Cardiac muscle cell (in vitro differentiated cells and primary cell): ENCODE results near the gene MBP. TPM values are rescaled to one million over a fixed set of nuclear protein-coding genes. Genes with fewer than 3 reads are reported as not detected.
A peak's percentile ranks its signal among the peaks of the same experiment; 100 is the strongest.

Experiments used
- DNase-seq, 2 donors: peaks; one replicate each; pipeline versions ENCODE4 v3.0.0 to v3.0.0-alpha.2; 2010 to 2017; ENCODE audit warnings: low read depth in 1 of 2, low spot score in 1 of 2
- H3K27ac ChIP-seq: fragments of 200-600 bp; sonication (generic); 2 replicates; pipeline ENCODE4 v1.5.1; 2016
- H3K27me3 ChIP-seq: fragments of 200-600 bp; sonication (generic); 2 replicates; pipeline ENCODE4 v1.6.0; 2016; ENCODE audit warnings: control low read depth
- H3K36me3 ChIP-seq: fragments of 200-600 bp; sonication (generic); 2 replicates; pipeline ENCODE4 v1.5.1; 2016; ENCODE audit warnings: control low read depth
- H3K4me1 ChIP-seq: fragments of 200-600 bp; sonication (generic); 2 replicates; pipeline ENCODE4 v1.8.1; 2017; ENCODE audit warnings: low read depth, mild to moderate bottlenecking, mixed run types
- H3K4me3 ChIP-seq: fragments of 200-600 bp; sonication (generic); 2 replicates; pipeline ENCODE4 v1.5.1; 2016; ENCODE audit warnings: mild to moderate bottlenecking
- H3K9me3 ChIP-seq: fragments of 200-600 bp; sonication (generic); 2 replicates; pipeline ENCODE4 v1.5.1; 2017; ENCODE audit warnings: low read depth, mild to moderate bottlenecking, control low read depth
- CTCF ChIP-seq: IDR thresholded peaks from 2 replicates; pipeline ENCODE4 v1.5.1; 2012; ENCODE audit warnings: low read depth, mild to moderate bottlenecking, low read length
- polyA plus RNA-seq: library from polyadenylated mRNA; unstranded; fragments of >200 nt; fragmentation: Nextera tagmentation; extraction: Ambion mirVana; gene quantifications from 2 replicates; pipeline ENCODE4 v1.2.1, GENCODE V29; 2016
- total RNA-seq: library from RNA; depleted of rRNA; stranded (reverse); fragments of >200 nt; gene quantifications from 2 replicates; pipeline ENCODE4 v1.2.3, GENCODE V29; 2016

The MBP gene
- total and polyA plus RNA-seq, 2 experiments from 2014 or later: 0.32 to 0.42 TPM

- H3K9me3 ChIP-seq: no peaks in the 10 kb centered on the region
- H3K4me1 ChIP-seq: no peaks in the 10 kb centered on the region
- TF ChIP-seq CTCF: no peak
- H3K4me3 ChIP-seq: no peak overlapping the region
- H3K27me3 ChIP-seq: no peaks in the 10 kb centered on the region
- no peak for DNase-seq
- no peak overlapping the region for H3K27ac ChIP-seq
- no peaks in the 10 kb centered on the region for H3K36me3 ChIP-seq
Measured at GRCh38 chr18:77118256-77119090, 14.1 kb downstream of the MBP start.

- H3K4me3 ChIP-seq: no peak overlapping the region
- no peaks in the 10 kb centered on the region for H3K4me1 ChIP-seq
- DNase-seq: no peak
- H3K27me3 ChIP-seq: no peaks in the 10 kb centered on the region
- no peaks in the 10 kb centered on the region for H3K36me3 ChIP-seq
- no peak for TF ChIP-seq CTCF
- H3K27ac ChIP-seq: no peak overlapping the region
- H3K9me3 ChIP-seq: no peaks in the 10 kb centered on the region
Measured at GRCh38 chr18:77116201-77117080, 16.1 kb downstream of the MBP start.

GRCh38 chr18:77115192-77115953 is 17.2 kb downstream of the MBP start:
- Histone ChIP-seq H3K36me3 (no peaks in the 10 kb centered on the region), H3K4me3 (no peak overlapping the region), H3K27me3 (no peaks in the 10 kb centered on the region), H3K9me3 (no peaks in the 10 kb centered on the region), H3K27ac (no peak overlapping the region), H3K4me1 (no peaks in the 10 kb centered on the region)
- DNase-seq: no peak
- TF ChIP-seq CTCF: no peak

- Histone ChIP-seq H3K36me3 (no peaks in the 10 kb centered on the region), H3K4me3 (no peak overlapping the region), H3K27ac (no peak overlapping the region), H3K9me3 (no peaks in the 10 kb centered on the region), H3K4me1 (no peaks in the 10 kb centered on the region), H3K27me3 (no peaks in the 10 kb centered on the region)
- TF ChIP-seq CTCF: no peak
- peak in 1 of 2 donors; percentile 93 for DNase-seq
Measured at GRCh38 chr18:77114415-77115191, 18.0 kb downstream of the MBP start.

GRCh38 chr18:77114152-77114414 is 18.5 kb downstream of the MBP start:
- H3K9me3 ChIP-seq: no peaks in the 10 kb centered on the region
- no peak for DNase-seq
- H3K4me1 ChIP-seq: no peaks in the 10 kb centered on the region
- H3K4me3 ChIP-seq: no peak overlapping the region
- no peak for TF ChIP-seq CTCF
- no peak overlapping the region for H3K27ac ChIP-seq
- H3K27me3 ChIP-seq: no peaks in the 10 kb centered on the region
- no peaks in the 10 kb centered on the region for H3K36me3 ChIP-seq
